SK-N-SH treated with all-trans-retinoic acid at 6 μM for 48 hours (cell line): ENCODE measurements around the gene HIVEP2.

Experiments
- ARNTL ChIP-seq: fragments of 450-650 bp; formaldehyde crosslinking; IDR thresholded peaks from 2 replicates; pipeline ENCODE4 v1.5.0; 2020; ENCODE audit warnings: low read depth, mild to moderate bottlenecking, moderate library complexity, borderline replicate concordance
- BACH2 ChIP-seq: fragments of 250-450 bp; sonication (Bioruptor Pico); IDR thresholded peaks from 2 replicates; pipeline ENCODE4 v1.9.0; 2021; ENCODE audit warnings: mild to moderate bottlenecking, borderline replicate concordance
- CSDC2 ChIP-seq: fragments of 250-450 bp; sonication (Bioruptor Pico); IDR thresholded peaks from 2 replicates; pipeline ENCODE4 v1.5.0; 2020; ENCODE audit warnings: mild to moderate bottlenecking, moderate library complexity
- OSR1 ChIP-seq: fragments of 250-450 bp; sonication (Bioruptor Pico); IDR thresholded peaks from 2 replicates; pipeline ENCODE4 v1.8.0; 2022; ENCODE audit warnings: moderate library complexity, mild to moderate bottlenecking, inconsistent platforms
- PPARA ChIP-seq: fragments of 250-450 bp; sonication (Bioruptor Pico); IDR thresholded peaks from 2 replicates; pipeline ENCODE4 v1.5.0; 2020; ENCODE audit warnings: mild to moderate bottlenecking, borderline replicate concordance
- RARB ChIP-seq: fragments of 250-450 bp; sonication (Bioruptor Pico); IDR thresholded peaks from 2 replicates; pipeline ENCODE4 v1.8.0; 2021; ENCODE audit warnings: mild to moderate bottlenecking, moderate library complexity
- SNAI2 ChIP-seq: fragments of 250-450 bp; sonication (Bioruptor Pico); IDR thresholded peaks from 2 replicates; pipeline ENCODE4 v1.5.0; 2020; ENCODE audit warnings: mild to moderate bottlenecking, moderate library complexity
- TCF4 ChIP-seq: fragments of 250-450 bp; sonication (Bioruptor Pico); IDR thresholded peaks from 2 replicates; pipeline ENCODE4 v1.8.0; 2021; ENCODE audit warnings: mild to moderate bottlenecking, moderate library complexity, borderline replicate concordance
- ZC3H10 ChIP-seq: fragments of 250-450 bp; sonication (Bioruptor Pico); IDR thresholded peaks from 2 replicates; pipeline ENCODE4 v1.5.1; 2021; ENCODE audit warnings: mild to moderate bottlenecking, moderate library complexity
- ZFP30 ChIP-seq: fragments of 450-650 bp; formaldehyde crosslinking; IDR thresholded peaks from 2 replicates; pipeline ENCODE4 v1.5.0; 2022; ENCODE audit warnings: mild to moderate bottlenecking, moderate library complexity
- TF ChIP-seq, protein P1 (sequence below): fragments of 250-450 bp; sonication (Bioruptor Pico); IDR thresholded peaks from 2 replicates; pipeline ENCODE4 v1.5.1; 2020; ENCODE audit warnings: low read depth, mild to moderate bottlenecking, moderate library complexity
- TF ChIP-seq, protein P2 (sequence below): fragments of 250-450 bp; sonication (Bioruptor Pico); IDR thresholded peaks from 2 replicates; pipeline ENCODE4 v1.5.0; 2020; ENCODE audit warnings: mild to moderate bottlenecking, moderate library complexity
- TF ChIP-seq, protein P3 (sequence below): fragments of 250-450 bp; sonication (Bioruptor Pico); IDR thresholded peaks from 2 replicates; pipeline ENCODE4 v1.8.0; 2020; ENCODE audit warnings: mild to moderate bottlenecking, moderate library complexity, borderline replicate concordance

DNA sequence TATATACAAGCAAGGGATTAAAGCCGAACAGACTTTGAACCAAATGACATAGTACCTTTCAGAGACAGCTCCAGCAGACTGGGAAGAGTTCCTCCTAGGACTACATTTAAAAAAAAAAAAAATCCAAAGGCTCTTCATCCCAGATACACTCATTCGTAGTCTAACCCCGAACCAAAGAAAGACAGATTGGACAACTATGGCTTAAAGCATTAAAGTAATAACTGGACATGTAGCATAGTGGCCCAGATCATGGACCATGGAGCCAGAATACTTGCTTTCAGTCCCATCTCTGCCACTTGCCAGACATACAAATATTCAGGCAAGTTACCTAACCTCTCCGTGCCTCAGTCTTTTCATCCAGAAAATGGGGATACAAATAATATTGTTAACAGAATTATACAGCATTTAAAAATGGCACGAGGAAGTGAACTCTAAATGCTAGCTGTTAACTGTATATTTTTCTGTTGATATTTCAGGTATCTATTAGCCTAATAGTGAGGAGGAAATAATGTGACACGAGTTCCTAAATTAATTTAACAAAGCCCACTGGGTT lies 123.7 kb downstream of the HIVEP2 start:
- TF ChIP-seq, protein P1, sequence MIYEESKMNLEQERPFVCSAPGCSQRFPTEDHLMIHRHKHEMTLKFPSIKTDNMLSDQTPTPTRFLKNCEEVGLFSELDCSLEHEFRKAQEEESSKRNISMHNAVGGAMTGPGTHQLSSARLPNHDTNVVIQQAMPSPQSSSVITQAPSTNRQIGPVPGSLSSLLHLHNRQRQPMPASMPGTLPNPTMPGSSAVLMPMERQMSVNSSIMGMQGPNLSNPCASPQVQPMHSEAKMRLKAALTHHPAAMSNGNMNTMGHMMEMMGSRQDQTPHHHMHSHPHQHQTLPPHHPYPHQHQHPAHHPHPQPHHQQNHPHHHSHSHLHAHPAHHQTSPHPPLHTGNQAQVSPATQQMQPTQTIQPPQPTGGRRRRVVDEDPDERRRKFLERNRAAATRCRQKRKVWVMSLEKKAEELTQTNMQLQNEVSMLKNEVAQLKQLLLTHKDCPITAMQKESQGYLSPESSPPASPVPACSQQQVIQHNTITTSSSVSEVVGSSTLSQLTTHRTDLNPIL (CRISPR knock-in tag), result no peak
- no peak for TF ChIP-seq ZFP30 (CRISPR knock-in tag)
- no peak for TF ChIP-seq BACH2 (CRISPR knock-in tag)
- TF ChIP-seq OSR1, result no peak
- TF ChIP-seq ARNTL (CRISPR knock-in tag), result no peak
- no peak for TF ChIP-seq ZC3H10 (CRISPR knock-in tag)
- TF ChIP-seq CSDC2 (CRISPR knock-in tag), result no peak
- TF ChIP-seq, protein P2, sequence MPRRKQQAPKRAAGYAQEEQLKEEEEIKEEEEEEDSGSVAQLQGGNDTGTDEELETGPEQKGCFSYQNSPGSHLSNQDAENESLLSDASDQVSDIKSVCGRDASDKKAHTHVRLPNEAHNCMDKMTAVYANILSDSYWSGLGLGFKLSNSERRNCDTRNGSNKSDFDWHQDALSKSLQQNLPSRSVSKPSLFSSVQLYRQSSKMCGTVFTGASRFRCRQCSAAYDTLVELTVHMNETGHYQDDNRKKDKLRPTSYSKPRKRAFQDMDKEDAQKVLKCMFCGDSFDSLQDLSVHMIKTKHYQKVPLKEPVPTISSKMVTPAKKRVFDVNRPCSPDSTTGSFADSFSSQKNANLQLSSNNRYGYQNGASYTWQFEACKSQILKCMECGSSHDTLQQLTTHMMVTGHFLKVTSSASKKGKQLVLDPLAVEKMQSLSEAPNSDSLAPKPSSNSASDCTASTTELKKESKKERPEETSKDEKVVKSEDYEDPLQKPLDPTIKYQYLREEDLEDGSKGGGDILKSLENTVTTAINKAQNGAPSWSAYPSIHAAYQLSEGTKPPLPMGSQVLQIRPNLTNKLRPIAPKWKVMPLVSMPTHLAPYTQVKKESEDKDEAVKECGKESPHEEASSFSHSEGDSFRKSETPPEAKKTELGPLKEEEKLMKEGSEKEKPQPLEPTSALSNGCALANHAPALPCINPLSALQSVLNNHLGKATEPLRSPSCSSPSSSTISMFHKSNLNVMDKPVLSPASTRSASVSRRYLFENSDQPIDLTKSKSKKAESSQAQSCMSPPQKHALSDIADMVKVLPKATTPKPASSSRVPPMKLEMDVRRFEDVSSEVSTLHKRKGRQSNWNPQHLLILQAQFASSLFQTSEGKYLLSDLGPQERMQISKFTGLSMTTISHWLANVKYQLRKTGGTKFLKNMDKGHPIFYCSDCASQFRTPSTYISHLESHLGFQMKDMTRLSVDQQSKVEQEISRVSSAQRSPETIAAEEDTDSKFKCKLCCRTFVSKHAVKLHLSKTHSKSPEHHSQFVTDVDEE (CRISPR knock-in tag), result no peak
- no peak for TF ChIP-seq RARB
- TF ChIP-seq PPARA (CRISPR knock-in tag), result no peak
- TF ChIP-seq, protein P3, sequence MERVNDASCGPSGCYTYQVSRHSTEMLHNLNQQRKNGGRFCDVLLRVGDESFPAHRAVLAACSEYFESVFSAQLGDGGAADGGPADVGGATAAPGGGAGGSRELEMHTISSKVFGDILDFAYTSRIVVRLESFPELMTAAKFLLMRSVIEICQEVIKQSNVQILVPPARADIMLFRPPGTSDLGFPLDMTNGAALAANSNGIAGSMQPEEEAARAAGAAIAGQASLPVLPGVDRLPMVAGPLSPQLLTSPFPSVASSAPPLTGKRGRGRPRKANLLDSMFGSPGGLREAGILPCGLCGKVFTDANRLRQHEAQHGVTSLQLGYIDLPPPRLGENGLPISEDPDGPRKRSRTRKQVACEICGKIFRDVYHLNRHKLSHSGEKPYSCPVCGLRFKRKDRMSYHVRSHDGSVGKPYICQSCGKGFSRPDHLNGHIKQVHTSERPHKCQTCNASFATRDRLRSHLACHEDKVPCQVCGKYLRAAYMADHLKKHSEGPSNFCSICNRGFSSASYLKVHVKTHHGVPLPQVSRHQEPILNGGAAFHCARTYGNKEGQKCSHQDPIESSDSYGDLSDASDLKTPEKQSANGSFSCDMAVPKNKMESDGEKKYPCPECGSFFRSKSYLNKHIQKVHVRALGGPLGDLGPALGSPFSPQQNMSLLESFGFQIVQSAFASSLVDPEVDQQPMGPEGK, result no peak
- no peak for TF ChIP-seq TCF4 (CRISPR knock-in tag)
- TF ChIP-seq SNAI2 (CRISPR knock-in tag), result no peak
